GF-D8 (cell line): ENCODE results near the gene TGM3.

ENCODE experiments used
- DNase-seq: peaks from one replicate; lab custom pipeline; 2025; lab: John Stamatoyannopoulos, UW

Gene TGM3

DNA sequence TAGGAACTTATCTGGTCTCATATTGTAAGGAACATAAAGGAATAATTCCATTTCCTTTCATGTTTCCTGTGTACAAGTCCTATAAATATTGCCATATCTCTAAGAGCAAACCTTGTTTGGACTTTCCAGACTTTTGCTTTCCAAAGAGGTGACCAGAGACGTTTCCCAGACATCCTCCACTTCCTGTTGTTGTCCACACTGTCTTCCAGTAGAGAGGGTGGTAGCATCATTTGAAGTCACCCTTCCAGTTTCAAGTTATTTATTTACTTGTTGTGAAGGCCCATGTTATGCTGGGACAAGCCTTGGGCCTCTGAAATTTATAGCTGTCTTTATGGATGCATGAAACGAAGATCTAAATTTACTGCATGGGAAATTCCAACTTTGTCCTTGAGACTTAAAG, 10.6 kb upstream of the TGM3 start:
- DNase-seq: no peak

GRCh38 chr20:2285613-2286012, 10.2 kb upstream of the TGM3 start:
- no peak for DNase-seq

GRCh38 chr20:2287504-2287903, 8.3 kb upstream of the TGM3 start:
- DNase-seq: no peak

DNA sequence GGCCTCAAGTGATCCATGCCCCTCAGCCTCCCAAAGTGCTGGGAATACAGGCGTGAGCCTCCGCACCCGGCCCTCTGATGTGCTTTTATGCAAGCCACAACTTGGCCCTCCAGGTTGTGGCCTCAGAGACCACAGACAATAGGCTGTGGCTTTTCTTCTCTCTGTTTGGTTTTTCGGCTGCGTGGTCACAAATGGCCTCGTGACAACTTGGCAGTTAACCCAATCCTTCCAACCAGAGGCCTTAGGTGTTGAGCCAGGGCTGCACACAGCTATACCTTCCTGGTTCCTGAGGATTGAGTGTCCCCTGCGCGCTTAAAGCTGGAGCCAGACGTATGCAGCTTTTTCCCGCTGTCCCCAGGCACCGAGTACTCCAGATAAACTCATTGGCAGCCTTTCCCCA, 6.3 kb upstream of the TGM3 start:
- peak; percentile 70 for DNase-seq

DNA sequence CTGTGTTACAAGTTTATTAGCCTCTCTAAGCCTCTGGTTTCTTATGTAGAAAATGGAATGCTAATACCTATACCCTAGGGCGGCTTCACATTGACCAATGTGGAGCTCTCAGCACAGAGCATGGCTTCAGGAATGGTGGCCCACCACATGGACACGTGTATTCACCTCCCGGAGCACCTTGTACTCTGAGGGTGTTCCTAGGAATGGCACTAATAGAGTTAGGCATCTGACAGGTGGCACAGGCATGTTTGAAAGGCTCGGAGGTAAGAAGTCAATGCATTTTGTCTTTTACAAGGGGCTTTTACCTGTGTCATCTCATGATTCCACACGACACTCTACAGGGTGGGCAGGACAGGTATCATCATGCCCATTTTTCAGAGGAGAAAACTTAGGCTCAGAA, 5.3 kb upstream of the TGM3 start:
- no peak for DNase-seq

DNA sequence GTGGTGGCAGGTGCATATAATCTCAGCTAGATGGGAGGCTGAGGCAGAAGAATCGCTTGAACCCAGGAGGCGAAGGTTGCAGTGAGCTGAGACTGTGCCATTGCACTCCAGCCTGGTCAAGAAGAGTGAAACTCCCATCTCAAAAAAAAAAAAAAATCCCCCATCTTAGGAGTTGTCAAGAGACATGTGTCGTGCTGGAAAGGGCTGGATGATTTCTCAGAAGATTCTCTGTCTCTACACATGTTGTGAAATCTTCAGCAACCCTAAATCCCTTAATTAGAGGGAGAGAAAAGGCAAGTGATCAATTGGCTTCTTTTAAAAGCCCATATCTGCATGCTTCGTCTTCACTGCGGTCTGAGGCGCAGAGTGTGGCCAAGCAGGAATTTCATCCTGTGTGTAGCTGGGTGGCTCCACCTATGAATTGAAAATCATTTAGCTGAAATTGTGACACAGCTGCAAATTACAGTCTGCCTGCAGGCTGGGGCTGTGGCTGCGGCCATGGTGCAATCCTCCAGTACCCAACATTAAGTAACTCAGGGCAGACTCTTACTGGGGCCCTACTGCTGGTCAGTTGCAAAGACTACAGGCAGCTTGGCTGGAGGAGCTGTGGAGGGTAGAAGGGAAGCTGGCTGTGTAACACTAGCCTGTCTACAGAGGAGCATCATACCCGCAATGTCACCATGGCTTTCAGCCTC, 3.2 kb upstream of the TGM3 start:
- DNase-seq: peak; percentile 95

GRCh38 chr20:2293486-2293885, 2.3 kb upstream of the TGM3 start:
- no peak for DNase-seq

- DNase-seq: no peak
Observed at GRCh38 chr20:2293971-2294370, 1.8 kb upstream of the TGM3 start.

DNA sequence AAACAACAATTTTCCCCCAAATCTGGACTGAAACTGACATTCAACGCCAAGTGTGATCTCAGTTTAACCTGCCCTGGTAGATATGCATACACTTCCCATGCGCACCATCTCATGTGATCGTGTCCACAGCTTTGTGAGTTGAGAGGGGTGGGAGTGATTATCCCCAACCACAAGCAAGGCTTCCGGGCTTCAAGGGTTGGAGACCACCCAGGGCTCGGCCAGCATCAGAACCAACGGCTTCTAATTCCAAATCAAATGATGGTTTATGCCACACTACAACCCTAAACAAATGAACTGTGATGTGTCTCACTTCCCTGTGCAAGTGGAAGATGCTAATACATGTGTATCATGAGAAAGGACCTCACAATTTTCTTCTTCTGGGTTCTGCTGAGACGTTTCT, 515 bp upstream of the TGM3 start:
- DNase-seq: no peak

- no peak for DNase-seq
Observed at GRCh38 chr20:2296524-2297356, 939 bp downstream of the TGM3 start.

DNA sequence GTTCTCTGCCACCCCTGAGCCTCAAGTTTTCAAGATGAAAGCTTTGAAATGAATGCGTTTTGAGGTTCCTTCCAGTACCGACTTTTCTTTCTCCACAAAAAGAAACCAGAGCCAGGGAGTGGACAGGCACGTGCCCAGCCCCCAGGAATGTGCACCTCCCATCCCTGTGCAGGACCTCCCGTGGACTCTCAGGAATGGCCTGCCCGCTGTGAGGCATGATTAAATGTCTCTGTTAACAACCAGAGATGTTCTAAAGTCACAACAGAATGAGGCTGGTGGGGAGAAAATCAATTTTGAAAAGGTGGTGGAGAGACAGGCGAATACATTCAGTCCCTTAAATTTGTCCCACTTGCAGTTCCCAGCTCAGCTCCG, 1.5 kb downstream of the TGM3 start:
- no peak for DNase-seq

DNA sequence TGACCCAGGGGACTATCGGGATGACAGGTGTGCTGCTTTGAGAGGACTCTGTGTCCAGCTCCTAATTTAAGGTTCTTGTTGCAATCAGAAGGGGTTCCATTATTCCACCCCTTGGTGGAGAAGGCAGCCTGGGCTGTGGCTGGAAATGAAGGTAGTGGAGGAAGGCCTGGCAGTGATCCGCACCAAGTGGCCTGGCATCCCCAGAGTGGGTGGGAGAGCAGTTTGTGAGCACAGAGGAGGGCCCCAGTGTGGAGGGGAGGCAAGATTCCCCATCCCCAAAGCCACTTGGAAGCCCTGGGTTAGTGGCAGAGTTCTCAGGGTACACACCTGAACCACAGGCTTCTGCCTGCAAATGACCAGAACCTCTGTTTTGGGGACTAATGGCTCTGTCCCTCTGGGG, 2.3 kb downstream of the TGM3 start:
- DNase-seq: no peak

GRCh38 chr20:2298701-2299100, 2.9 kb downstream of the TGM3 start:
- DNase-seq: no peak

DNA sequence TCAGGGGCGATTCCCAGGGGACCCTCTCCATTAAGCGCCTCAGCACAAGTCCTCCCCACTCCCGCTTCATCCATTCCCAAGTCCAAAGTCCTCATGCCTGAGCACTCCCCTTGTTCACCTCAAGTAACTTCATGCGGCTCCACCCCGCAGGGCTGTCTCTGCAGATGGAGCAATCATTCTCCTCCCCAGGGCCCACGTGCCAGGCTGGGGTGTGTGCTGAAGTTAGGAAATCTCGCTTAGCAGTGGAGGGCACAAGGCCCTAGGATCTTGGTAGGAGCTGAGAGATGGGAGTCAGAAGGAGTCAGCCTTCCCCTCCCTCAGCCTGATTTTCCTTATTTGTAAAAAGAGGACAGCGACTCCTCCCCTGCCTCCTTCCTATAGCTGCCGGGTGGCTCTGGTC, 3.5 kb downstream of the TGM3 start:
- peak; percentile 85 for DNase-seq

GRCh38 chr20:2300002-2300401, 4.2 kb downstream of the TGM3 start:
- no peak for DNase-seq

- no peak for DNase-seq
Observed at GRCh38 chr20:2300420-2300819, 4.6 kb downstream of the TGM3 start.

- DNase-seq: peak; percentile 95
Observed at GRCh38 chr20:2301164-2301622, 5.4 kb downstream of the TGM3 start.

DNA sequence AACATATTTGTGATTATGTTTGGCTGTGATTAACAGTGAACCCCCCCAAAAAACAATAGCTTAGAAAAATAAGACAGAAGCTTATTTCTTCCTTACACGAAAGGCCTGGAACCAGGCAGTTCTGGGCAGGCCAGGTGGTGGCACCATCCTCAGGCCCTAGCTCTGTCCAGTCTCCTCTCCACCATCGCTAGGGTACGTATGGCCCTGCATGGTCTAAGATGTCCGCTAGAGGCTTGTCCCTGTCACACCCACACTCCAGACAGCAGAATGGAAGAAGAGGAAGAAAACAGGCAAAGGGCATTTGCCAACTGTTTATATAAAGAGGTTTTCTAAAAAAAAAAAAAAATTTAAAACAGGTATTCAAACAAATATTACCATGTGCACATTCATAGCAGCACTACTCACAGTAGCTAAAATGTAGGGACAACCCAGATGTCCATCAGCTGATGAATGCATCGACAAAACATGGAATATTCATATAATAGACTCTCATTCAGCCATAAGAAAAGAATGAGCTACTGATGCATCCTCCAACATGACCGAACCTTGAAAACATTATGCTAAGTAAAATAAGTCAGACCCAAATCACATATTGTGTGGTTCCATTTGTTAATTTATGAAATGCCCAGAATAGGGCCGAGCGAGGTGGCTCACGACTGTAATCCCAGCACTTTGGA, 6.7 kb downstream of the TGM3 start:
- DNase-seq: no peak

DNA sequence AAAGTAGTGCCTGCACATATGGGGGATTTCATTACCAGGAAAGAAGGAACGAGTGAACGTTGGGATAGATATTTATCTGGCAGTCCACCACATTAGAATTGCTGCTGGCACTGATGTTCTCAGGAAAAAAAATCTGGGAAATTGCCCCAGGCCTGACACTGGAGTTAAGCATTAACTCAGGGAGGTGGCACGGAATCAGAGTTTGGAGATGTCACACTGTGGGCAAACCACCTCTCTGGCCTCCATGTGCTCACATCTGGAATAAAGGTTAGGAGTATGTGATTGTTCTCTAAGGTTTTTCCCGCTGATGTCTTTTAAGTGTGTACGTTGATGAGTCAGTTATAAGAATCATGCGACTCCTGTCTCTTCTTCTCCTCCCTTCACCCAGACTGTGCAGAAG, 7.9 kb downstream of the TGM3 start:
- DNase-seq: no peak

GRCh38 chr20:2304180-2304579, 8.4 kb downstream of the TGM3 start:
- DNase-seq: no peak

- no peak for DNase-seq
Observed at GRCh38 chr20:2305029-2305428, 9.2 kb downstream of the TGM3 start.

DNA sequence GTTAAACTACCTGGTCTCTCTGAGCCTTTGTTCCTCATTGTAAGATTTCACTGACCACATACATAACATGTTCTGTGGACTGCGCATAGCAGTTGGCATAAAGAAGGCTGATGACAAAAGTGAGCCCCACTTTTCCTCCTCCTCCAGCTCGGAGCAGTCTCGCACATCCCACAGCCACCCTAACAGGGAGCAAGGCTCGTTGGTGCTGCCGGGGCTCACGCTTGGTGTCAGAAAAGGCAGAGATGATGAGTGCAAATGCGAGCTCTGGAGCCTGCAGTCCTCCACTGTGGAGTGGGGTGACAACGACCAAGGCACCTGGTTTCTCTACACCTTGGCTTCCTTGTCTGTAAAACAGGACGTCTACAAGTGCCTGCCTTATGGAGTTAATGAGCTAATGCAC, 9.7 kb downstream of the TGM3 start:
- no peak for DNase-seq

GRCh38 chr20:2305946-2306345, 10.1 kb downstream of the TGM3 start:
- DNase-seq: no peak
